Sigmoid colon (tissue), 4 donors: Measurements from ENCODE around the gene KIF13A.

Source experiments
- CTCF ChIP-seq, 4 experiments: fragments of 450-650 bp in 3 of 4; fragments of 200-600 bp in 1 of 4; IDR thresholded peaks; one replicate each; pipeline ENCODE4 v1.5.1; 2016 to 2019; ENCODE audit warnings: antibody characterized with exemption in 4 of 4, mild to moderate bottlenecking in 3 of 4, moderate library complexity in 2 of 4
- POLR2AphosphoS5 ChIP-seq, 4 donors: sonication (generic); formaldehyde crosslinking; IDR thresholded peaks; one replicate each; pipeline ENCODE4 v1.6.1; 2017; ENCODE audit warnings: antibody characterized with exemption in 4 of 4

- TF ChIP-seq CTCF (IDR thresholded peaks at IDR 0.05) (no peak), POLR2AphosphoS5 (IDR thresholded peaks at IDR 0.05) (no peak)
Measured at GRCh38 chr6:17845598-17845997, 141.8 kb downstream of the KIF13A start.
